Activated CD8-positive, alpha-beta T cell treated with anti-CD3 and anti-CD28 coated beads for 36 hours (primary cell): Measurements from ENCODE around the gene PIEZO1. TPM values are rescaled to one million over a fixed set of nuclear protein-coding genes. Genes with fewer than 3 reads are reported as not detected.

Experiments used
- ATAC-seq: fragments of 200-7000 bp; cut with Tn5 transposase; one replicate; pipeline ENCODE4 v1.10.0; 2021; ENCODE audit warnings: mild to moderate bottlenecking, moderate library complexity
- CTCF ChIA-PET: fragments of 350-600 bp; sonication (Branson Sonifier 250); formaldehyde crosslinking; loops from one replicate; lab custom pipeline; 2021; ENCODE audit warnings: antibody characterized with exemption; lab: Charles Lee
- POLR2A ChIA-PET: fragments of 350-600 bp; sonication (Branson Sonifier 250); formaldehyde crosslinking; loops from one replicate; lab custom pipeline; 2021; ENCODE audit warnings: antibody characterized with exemption; lab: Charles Lee
- DNase-seq: peaks from one replicate; pipeline ENCODE4 v3.0.0-alpha.2; 2020
- H3K27ac Mint-ChIP-seq: one replicate; pipeline ENCODE4 v1.8.0; 2021; ENCODE audit warnings: mild to moderate bottlenecking, mixed read lengths
- H3K27me3 Mint-ChIP-seq: one replicate; pipeline ENCODE4 v1.8.0; 2021; ENCODE audit warnings: mixed read lengths
- H3K36me3 Mint-ChIP-seq: one replicate; pipeline ENCODE4 v1.8.0; 2021; ENCODE audit warnings: low read depth, mixed read lengths
- H3K4me1 Mint-ChIP-seq: one replicate; pipeline ENCODE4 v1.8.0; 2021; ENCODE audit warnings: low read depth, mixed read lengths
- H3K4me3 Mint-ChIP-seq: one replicate; pipeline ENCODE4 v1.8.0; 2021; ENCODE audit warnings: mild to moderate bottlenecking, moderate library complexity, mixed read lengths
- H3K9me3 Mint-ChIP-seq: one replicate; pipeline ENCODE4 v1.8.0; 2021; ENCODE audit warnings: mixed read lengths
- CTCF ChIP-seq: fragments of 200-600 bp; IDR thresholded peaks from one replicate; pipeline ENCODE4 v1.8.0; 2022; ENCODE audit warnings: antibody characterized with exemption, mild to moderate bottlenecking
- intact Hi-C: fragments of 100-400 bp; cut with micrococcal nuclease; formaldehyde crosslinking; loops from one replicate; pipeline ENCODE4 v1.10.0; 2022
- total RNA-seq, 2 experiments: library from RNA; stranded (reverse); gene quantifications; one replicate each; pipeline ENCODE4 v1.2.3, GENCODE V29; 2021

The PIEZO1 gene
- total RNA-seq, 2 experiments from 2014 or later = 87.7 to 91.8 TPM

GRCh38 chr16:88810166-88810911, 25.3 kb upstream of the PIEZO1 start:
- CTCF ChIA-PET = interaction anchor here (0.9 to 3.5 kb wide), 6 partner anchors 10 to 406 kb away, joined by 3 to 21 read pairs (median 7); partner anchors contain the start of genes GALNS and TRAPPC2L
- no peaks in the 10 kb centered on the region for H3K9me3 Mint-ChIP-seq
- DNase-seq (peak; percentile 66), ATAC-seq (peak; percentile 8)
- no peak for TF ChIP-seq CTCF
- H3K4me1 Mint-ChIP-seq = peaks cover 14% of the 10 kb centered on the region
- H3K4me3 Mint-ChIP-seq = peak overlapping the region; percentile 91
- peaks cover 47% of the 10 kb centered on the region for H3K36me3 Mint-ChIP-seq
- no peaks in the 10 kb centered on the region for H3K27me3 Mint-ChIP-seq
- intact Hi-C loops = no loop called here
- peak overlapping the region; percentile 95 for H3K27ac Mint-ChIP-seq
- POLR2A ChIA-PET = interaction anchor here (0.5 to 7.3 kb wide), 18 partner anchors 14 to 430 kb away, joined by 3 to 81 read pairs (median 4); partner anchors contain the start of genes CDH15, GALNS, MVD and PIEZO1

- Mint-ChIP-seq H3K4me1 (peaks cover 14% of the 10 kb centered on the region), H3K27ac (peak overlapping the region; percentile 95), H3K9me3 (no peaks in the 10 kb centered on the region), H3K36me3 (peaks cover 52% of the 10 kb centered on the region), H3K4me3 (peak overlapping the region; percentile 91), H3K27me3 (no peaks in the 10 kb centered on the region)
- POLR2A ChIA-PET = interaction anchor here (0.6 to 7.3 kb wide), 12 partner anchors 28 to 147 kb away, joined by 3 to 81 read pairs (median 4); partner anchors contain the start of genes GALNS, MVD, PIEZO1 and TRAPPC2L
- DNase-seq = no peak
- no peak for TF ChIP-seq CTCF
- intact Hi-C loops = no loop called here
- no peak for ATAC-seq
- CTCF ChIA-PET = interaction anchor here (1.5 to 3.5 kb wide), 5 partner anchors 10 to 407 kb away, joined by 3 to 21 read pairs (median 6); partner anchors contain the start of genes GALNS and TRAPPC2L
These were observed 24.7 kb upstream of the PIEZO1 start for GRCh38 chr16:88809676-88810165.

GRCh38 chr16:88809068-88809675, 24.2 kb upstream of the PIEZO1 start:
- TF ChIP-seq CTCF = no peak
- peaks cover 14% of the 10 kb centered on the region for H3K4me1 Mint-ChIP-seq
- peaks cover 57% of the 10 kb centered on the region for H3K36me3 Mint-ChIP-seq
- no peaks in the 10 kb centered on the region for H3K27me3 Mint-ChIP-seq
- intact Hi-C loops = no loop called here
- H3K9me3 Mint-ChIP-seq = no peaks in the 10 kb centered on the region
- ChIA-PET POLR2A (interaction anchor here (0.6 to 7.3 kb wide), 9 partner anchors 27 to 171 kb away, joined by 3 to 81 read pairs (median 6); partner anchors contain the start of genes CTU2, GALNS, IL17C and PIEZO1), CTCF (interaction anchor here (1.5 to 2.2 kb wide), 4 partner anchors 29 to 407 kb away, joined by 3 to 8 read pairs (median 5); partner anchors contain the start of genes GALNS and TRAPPC2L)
- ATAC-seq (no peak), DNase-seq (no peak)
- H3K27ac Mint-ChIP-seq = peak overlapping the region; percentile 52
- peak overlapping the region; percentile 91 for H3K4me3 Mint-ChIP-seq

GRCh38 chr16:88807626-88808453, 22.8 kb upstream of the PIEZO1 start:
- ATAC-seq = no peak
- Mint-ChIP-seq H3K36me3 (peaks cover 59% of the 10 kb centered on the region), H3K9me3 (no peaks in the 10 kb centered on the region), H3K4me1 (peaks cover 11% of the 10 kb centered on the region), H3K27me3 (no peaks in the 10 kb centered on the region), H3K4me3 (peak overlapping the region; percentile 91), H3K27ac (peak overlapping the region; percentile 42)
- ChIA-PET CTCF (no interaction called here), POLR2A (interaction anchor here (0.6 to 7.3 kb wide), 5 partner anchors 26 to 162 kb away, joined by 3 to 81 read pairs (median 4); partner anchors contain the start of genes CTU2, PIEZO1 and RNF166)
- DNase-seq = no peak
- TF ChIP-seq CTCF = no peak
- intact Hi-C loops = no loop called here
